ENCODE data around the gene NFATC1.

NFATC1 gene

GRCh38 chr18:79428287-79428686, 32.6 kb downstream of the NFATC1 start:
- DNase-seq (ENCODE audit: low read depth), result no peak
- no peak overlapping the region for H3K4me3 ChIP-seq (ENCODE audit: low read depth, low read length)
- TF ChIP-seq CTCF (IDR thresholded peaks at IDR 0.05; ENCODE audit: low read depth, low read length, missing control alignments), result no peak

GRCh38 chr18:79429381-79429780, 33.7 kb downstream of the NFATC1 start:
- no peak for TF ChIP-seq CTCF (IDR thresholded peaks at IDR 0.05; ENCODE audit: low read depth, low read length, missing control alignments)
- DNase-seq (ENCODE audit: low read depth), result no peak
- no peak overlapping the region for H3K4me3 ChIP-seq (ENCODE audit: low read depth, low read length)

- DNase-seq (ENCODE audit: low read depth), result no peak
- no peak overlapping the region for H3K4me3 ChIP-seq (ENCODE audit: low read depth, low read length)
- no peak for TF ChIP-seq CTCF (IDR thresholded peaks at IDR 0.05; ENCODE audit: low read depth, low read length, missing control alignments)
Measured at GRCh38 chr18:79429785-79430281, 34.1 kb downstream of the NFATC1 start.

GRCh38 chr18:79432376-79433120, 36.8 kb downstream of the NFATC1 start:
- no peak for TF ChIP-seq CTCF (IDR thresholded peaks at IDR 0.05; ENCODE audit: low read depth, low read length, missing control alignments)
- H3K4me3 ChIP-seq (ENCODE audit: low read depth, low read length), result no peak overlapping the region
- DNase-seq (ENCODE audit: low read depth), result no peak

DNA sequence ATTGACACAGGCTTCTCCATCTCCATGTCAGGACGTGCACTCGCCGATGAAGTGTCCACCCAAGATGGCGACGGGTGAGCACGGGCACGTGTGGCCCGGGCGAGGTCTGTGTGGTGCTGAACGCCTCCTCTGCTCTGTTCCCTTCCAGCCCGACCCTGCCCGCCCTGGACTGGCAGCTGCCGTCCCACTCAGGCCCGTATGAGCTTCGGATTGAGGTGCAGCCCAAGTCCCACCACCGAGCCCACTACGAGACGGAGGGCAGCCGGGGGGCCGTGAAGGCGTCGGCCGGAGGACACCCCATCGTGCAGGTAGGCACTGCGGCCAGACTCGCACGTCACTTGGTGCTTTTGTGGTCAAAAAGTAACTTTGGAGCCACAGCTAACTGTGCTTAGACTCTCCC, 37.7 kb downstream of the NFATC1 start:
- DNase-seq (ENCODE audit: low read depth), result no peak
- no peak for TF ChIP-seq CTCF (IDR thresholded peaks at IDR 0.05; ENCODE audit: low read depth, low read length, missing control alignments)
- H3K4me3 ChIP-seq (ENCODE audit: low read depth, low read length), result no peak overlapping the region

DNA sequence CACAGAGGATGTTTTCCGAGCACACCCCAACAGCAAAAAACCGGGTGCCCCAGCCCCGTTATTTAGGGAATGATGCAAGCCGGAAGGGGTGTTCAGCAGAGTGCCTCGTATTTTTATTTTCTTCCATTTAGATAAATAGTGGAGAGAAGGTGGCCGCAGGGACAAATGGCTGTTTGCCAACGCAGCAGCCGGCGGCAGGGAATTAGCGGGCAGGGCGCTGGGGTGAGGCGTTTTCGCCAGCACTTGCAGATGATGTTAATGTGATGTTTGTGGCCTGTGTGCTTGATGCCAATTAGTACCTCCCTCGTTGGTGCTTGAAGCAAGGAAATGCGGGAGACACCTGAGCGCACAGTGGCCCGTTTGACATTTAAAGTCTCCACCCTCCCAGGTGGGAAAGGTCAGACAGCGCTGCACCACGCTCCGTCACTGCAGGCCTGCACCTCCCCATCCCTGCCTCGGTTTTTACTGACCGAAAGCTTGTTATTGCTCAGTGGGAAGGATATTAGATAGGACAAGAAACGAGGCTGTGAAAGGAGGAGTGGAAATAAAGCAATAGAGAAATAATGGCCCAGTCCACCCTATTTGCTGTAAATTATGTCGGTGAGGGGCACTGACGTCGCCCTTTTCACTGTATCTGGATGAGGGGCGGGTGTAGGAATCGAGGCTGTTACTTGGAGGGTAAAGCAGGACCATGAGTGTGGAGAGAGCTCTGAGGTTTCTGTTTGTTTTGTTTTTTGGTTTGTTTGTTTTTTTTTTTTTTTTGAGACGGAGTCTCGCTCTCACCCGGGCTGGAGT, 39.1 kb downstream of the NFATC1 start:
- TF ChIP-seq CTCF (IDR thresholded peaks at IDR 0.05; ENCODE audit: low read depth, low read length, missing control alignments), result no peak
- H3K4me3 ChIP-seq (ENCODE audit: low read depth, low read length), result no peak overlapping the region
- DNase-seq (ENCODE audit: low read depth), result no peak
